ENCODE measurements around the gene ZBTB24. TPM values are rescaled to one million over a fixed set of nuclear protein-coding genes. Genes with fewer than 3 reads are reported as not detected.

Gene ZBTB24
- total RNA-seq, 1 donor from 2014 or later = 11.4 TPM

- H3K9me3 Mint-ChIP-seq (ENCODE audit: low read depth) = no peaks in the 10 kb centered on the region
- H3K36me3 Mint-ChIP-seq (ENCODE audit: insufficient read depth) = peaks cover 17% of the 10 kb centered on the region
- H3K27ac Mint-ChIP-seq = peak overlapping the region; percentile 88
- peaks cover 20% of the 10 kb centered on the region for H3K4me1 Mint-ChIP-seq (ENCODE audit: low read depth)
- TF ChIP-seq CTCF (IDR thresholded peaks at IDR 0.05; ENCODE audit: unreplicated experiment) = no peak
- peaks cover 5% of the 10 kb centered on the region for H3K27me3 Mint-ChIP-seq
- H3K4me3 Mint-ChIP-seq (ENCODE audit: low read depth) = no peak overlapping the region
- DNase-seq (ENCODE audit: low spot score, unreplicated experiment) = no peak
Observed at GRCh38 chr6:109460161-109460829, 22.7 kb downstream of the ZBTB24 start.

- no peak overlapping the region for H3K4me3 Mint-ChIP-seq (ENCODE audit: low read depth)
- DNase-seq (ENCODE audit: low spot score, unreplicated experiment) = no peak
- TF ChIP-seq CTCF (IDR thresholded peaks at IDR 0.05; ENCODE audit: unreplicated experiment) = no peak
Observed at GRCh38 chr6:109458774-109459531, 24.1 kb downstream of the ZBTB24 start.

GRCh38 chr6:109457562-109457996 is 25.4 kb downstream of the ZBTB24 start:
- TF ChIP-seq CTCF (IDR thresholded peaks at IDR 0.05; ENCODE audit: unreplicated experiment) = no peak
- Mint-ChIP-seq H3K4me1 (ENCODE audit: low read depth) (peaks cover 20% of the 10 kb centered on the region), H3K4me3 (ENCODE audit: low read depth) (peak overlapping the region; percentile 95), H3K27ac (no peak overlapping the region), H3K36me3 (ENCODE audit: insufficient read depth) (peaks cover 11% of the 10 kb centered on the region), H3K27me3 (peaks cover 5% of the 10 kb centered on the region), H3K9me3 (ENCODE audit: low read depth) (no peaks in the 10 kb centered on the region)
- DNase-seq (ENCODE audit: low spot score, unreplicated experiment) = no peak

More at GRCh38 chr6:109458774-109459531, 24.1 kb downstream of the ZBTB24 start:
- H3K27ac Mint-ChIP-seq = peak overlapping the region; percentile 23
- H3K9me3 Mint-ChIP-seq (ENCODE audit: low read depth) = no peaks in the 10 kb centered on the region
- H3K27me3 Mint-ChIP-seq = peaks cover 5% of the 10 kb centered on the region
- H3K4me1 Mint-ChIP-seq (ENCODE audit: low read depth) = peaks cover 20% of the 10 kb centered on the region
- peaks cover 13% of the 10 kb centered on the region for H3K36me3 Mint-ChIP-seq (ENCODE audit: insufficient read depth)

GRCh38 chr6:109456710-109457561 is 26.1 kb downstream of the ZBTB24 start:
- Mint-ChIP-seq H3K9me3 (ENCODE audit: low read depth) (no peaks in the 10 kb centered on the region), H3K27me3 (peaks cover 5% of the 10 kb centered on the region), H3K4me3 (ENCODE audit: low read depth) (peak overlapping the region; percentile 95), H3K36me3 (ENCODE audit: insufficient read depth) (peaks cover 8% of the 10 kb centered on the region), H3K4me1 (ENCODE audit: low read depth) (peaks cover 20% of the 10 kb centered on the region), H3K27ac (no peak overlapping the region)
- DNase-seq (ENCODE audit: low spot score, unreplicated experiment) = no peak
- no peak for TF ChIP-seq CTCF (IDR thresholded peaks at IDR 0.05; ENCODE audit: unreplicated experiment)

- DNase-seq (ENCODE audit: low spot score, unreplicated experiment) = no peak
- Mint-ChIP-seq H3K27me3 (peaks cover 5% of the 10 kb centered on the region), H3K4me3 (ENCODE audit: low read depth) (peak overlapping the region; percentile 95), H3K9me3 (ENCODE audit: low read depth) (no peaks in the 10 kb centered on the region), H3K36me3 (ENCODE audit: insufficient read depth) (peaks cover 7% of the 10 kb centered on the region), H3K27ac (peak overlapping the region; percentile 29), H3K4me1 (ENCODE audit: low read depth) (peaks cover 20% of the 10 kb centered on the region)
- peak; percentile 10 for TF ChIP-seq CTCF (IDR thresholded peaks at IDR 0.05; ENCODE audit: unreplicated experiment)
Observed at GRCh38 chr6:109456111-109456583, 26.9 kb downstream of the ZBTB24 start.

Data from progenitor cell of endocrine pancreas (in vitro differentiated cells).